Measurements from ENCODE around the gene NANS.

GRCh38 chr9:98092613-98092931 is 36.0 kb downstream of the NANS start:
- TF ChIP-seq EZH2 (IDR thresholded peaks at IDR 0.05; ENCODE audit: borderline replicate concordance, low read length) (no peak), CTCF (conservative IDR thresholded peaks at IDR 0.05 in 1 of 2, IDR thresholded peaks at IDR 0.05 in 1 of 2; ENCODE audit: extremely low read depth in 1 of 2, insufficient read depth in 1 of 2, low read depth in 1 of 2, low read length in 2 of 2) (no peak)

Data from mammary epithelial cell (primary cell).